ENCODE results near the gene FLNC. TPM values are rescaled to one million over a fixed set of nuclear protein-coding genes. Genes with fewer than 3 reads are reported as not detected.

Gene FLNC
- total RNA-seq, 1 donor from 2014 or later = 0.03 TPM

DNA sequence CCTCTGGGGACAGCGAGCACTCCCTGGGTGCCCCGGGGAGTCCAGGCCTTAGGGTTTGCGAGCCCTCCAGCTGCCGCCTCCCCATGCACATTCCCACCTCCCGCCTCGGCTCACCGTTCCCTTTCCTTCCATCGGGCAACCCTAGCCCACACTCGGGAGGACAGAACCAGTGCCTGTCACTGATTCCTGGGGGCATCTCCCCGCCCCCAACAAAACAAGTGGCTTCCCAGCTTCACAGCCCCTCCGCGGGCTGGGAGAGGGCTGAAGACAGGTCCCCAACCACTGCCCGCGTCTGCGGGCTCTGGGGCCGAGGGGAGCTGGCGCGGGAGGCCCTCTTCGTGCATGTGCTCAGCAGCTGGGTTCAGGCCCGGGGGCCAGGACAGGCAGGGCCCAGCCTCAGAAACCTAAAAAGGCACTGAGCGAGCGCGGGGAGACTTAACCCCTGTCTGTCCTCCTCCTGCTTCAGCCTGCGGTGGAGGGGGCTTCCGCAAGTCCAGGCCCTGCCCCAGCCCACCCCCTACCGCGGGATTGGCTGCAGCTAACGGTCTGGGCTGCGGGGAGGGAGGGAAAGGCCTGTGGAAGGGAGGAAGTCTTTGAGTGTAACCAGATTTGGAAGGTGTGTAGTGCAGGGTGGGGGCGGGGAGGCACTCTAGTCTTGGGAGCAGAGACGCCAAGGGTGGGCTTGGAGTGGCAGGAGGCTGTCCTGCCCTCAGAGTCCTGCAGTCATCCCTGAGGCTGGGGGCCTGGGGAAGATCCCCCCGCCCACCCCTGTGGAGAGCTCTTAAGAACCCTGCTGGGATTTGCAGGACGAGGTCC lies 1.2 kb downstream of the FLNC start:
- Mint-ChIP-seq H3K4me1 (ENCODE audit: low read depth) (no peaks in the 10 kb centered on the region), H3K4me3 (no peak overlapping the region), H3K27ac (no peak overlapping the region), H3K9me3 (no peaks in the 10 kb centered on the region), H3K36me3 (ENCODE audit: low read depth) (no peaks in the 10 kb centered on the region), H3K27me3 (ENCODE audit: insufficient read depth) (peaks cover 60% of the 10 kb centered on the region)
- DNase-seq (ENCODE audit: low spot score) = no peak
- intact Hi-C loops (cut with micrococcal nuclease) = no loop called here

DNA sequence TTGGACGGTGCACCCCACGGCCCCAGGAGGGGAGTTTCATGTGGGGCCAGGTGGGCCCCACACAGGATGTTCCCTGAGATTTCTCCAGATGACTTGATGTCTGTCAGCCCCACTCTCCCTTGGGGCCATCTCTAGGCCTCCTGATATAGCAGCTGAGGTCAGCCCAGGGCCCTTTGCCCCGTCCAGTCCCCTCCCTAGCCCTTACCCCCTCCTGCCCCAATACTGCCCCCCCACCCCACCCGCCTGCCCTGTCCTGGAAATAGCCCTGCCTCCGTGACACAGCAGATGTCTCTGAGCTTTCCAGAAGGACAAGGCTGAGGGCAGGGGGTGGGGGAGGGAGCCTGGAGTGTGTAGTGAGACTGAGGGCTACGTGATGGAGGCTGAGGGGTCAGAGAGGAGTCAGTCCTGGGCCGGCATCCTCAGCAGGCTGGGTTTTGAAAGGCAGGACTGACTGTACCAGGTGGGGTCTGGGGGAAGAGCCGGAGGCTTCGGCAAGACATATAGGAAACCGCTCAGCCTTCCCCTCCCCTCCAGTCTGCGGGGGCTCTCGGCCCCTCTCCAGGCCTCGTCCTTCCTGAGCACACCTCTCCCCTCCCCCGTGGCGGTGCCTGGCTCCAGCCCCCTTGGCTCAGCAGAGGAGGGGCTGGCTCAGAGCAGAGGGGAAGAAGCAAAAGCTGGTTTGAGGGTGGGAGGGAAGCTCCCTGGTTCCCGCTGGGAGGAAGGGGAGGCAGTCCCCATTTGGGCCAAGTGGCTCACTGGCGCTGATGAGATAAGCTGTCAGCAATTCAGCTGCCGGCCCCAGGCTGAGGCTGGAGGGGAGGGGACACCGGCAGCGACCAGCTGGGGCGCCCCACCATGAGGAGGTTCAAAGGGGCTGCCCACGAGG lies 2.0 kb downstream of the FLNC start:
- intact Hi-C loops (cut with micrococcal nuclease) = no loop called here
- H3K27ac Mint-ChIP-seq = no peak overlapping the region

DNA sequence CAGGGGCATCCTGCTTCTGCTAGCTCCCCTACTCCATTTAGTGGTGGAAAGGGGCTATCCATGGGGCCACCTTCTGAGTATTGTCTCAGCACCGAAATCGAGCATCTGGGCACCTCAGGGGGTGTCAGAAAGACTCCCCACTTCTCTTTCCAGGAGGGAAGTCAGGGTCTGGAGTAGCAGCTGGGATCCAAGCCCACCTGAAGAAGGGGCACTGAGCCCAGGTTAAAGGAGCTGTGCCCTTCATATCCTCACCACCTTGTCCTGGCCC lies 2.6 kb downstream of the FLNC start:
- peaks cover 50% of the 10 kb centered on the region for H3K27me3 Mint-ChIP-seq (ENCODE audit: insufficient read depth)
- DNase-seq (ENCODE audit: low spot score) = no peak
- intact Hi-C loops (cut with micrococcal nuclease) = no loop called here
- no peaks in the 10 kb centered on the region for H3K9me3 Mint-ChIP-seq
- H3K4me3 Mint-ChIP-seq = no peak overlapping the region
- no peaks in the 10 kb centered on the region for H3K36me3 Mint-ChIP-seq (ENCODE audit: low read depth)
- H3K27ac Mint-ChIP-seq = no peak overlapping the region
- H3K4me1 Mint-ChIP-seq (ENCODE audit: low read depth) = no peaks in the 10 kb centered on the region

More for the DNA sequence above, 2.0 kb downstream of the FLNC start:
- Mint-ChIP-seq H3K4me1 (ENCODE audit: low read depth) (no peaks in the 10 kb centered on the region), H3K27me3 (ENCODE audit: insufficient read depth) (peaks cover 52% of the 10 kb centered on the region), H3K4me3 (no peak overlapping the region), H3K9me3 (no peaks in the 10 kb centered on the region), H3K36me3 (ENCODE audit: low read depth) (no peaks in the 10 kb centered on the region)
- DNase-seq (ENCODE audit: low spot score) = no peak

DNA sequence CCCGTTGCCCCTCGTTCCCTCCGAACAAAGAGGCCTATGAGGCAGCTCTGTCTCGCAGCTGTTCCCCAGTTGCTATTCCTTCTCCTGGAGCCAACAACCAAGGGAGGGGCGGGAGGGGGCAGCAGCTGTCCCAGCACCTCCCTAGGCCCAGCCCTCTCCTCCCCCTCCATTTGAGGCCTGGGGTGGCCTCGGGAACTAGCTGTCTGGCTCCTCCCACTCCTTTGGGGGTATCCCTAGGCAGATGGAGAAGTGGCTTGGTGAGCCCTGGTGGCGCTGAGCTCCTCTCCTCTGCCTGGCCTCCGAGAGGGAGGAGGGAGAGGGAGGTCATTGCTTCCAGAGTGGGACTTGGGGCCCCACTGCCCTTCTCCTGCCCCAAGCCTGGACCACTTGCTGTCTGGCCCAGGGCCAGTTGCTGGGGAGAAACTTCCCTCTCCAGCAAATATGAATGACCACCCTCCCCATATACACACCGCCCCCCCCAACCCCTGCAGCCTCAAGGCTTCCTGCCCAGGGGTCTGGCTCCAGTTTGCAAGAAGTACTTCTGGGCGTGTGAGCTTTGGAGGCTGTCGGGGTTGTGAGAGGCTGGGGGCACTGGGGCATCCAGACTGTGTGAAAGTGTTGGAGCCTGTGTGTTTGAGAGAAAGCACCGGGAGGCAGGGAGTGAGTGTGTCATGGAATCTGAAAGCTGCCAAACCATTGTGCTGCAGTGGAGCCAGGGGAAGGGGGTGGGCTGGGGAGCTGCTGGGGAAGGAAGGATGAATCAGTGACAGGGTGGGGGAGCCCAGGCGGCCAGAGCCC lies 3.1 kb downstream of the FLNC start:
- no peak overlapping the region for H3K4me3 Mint-ChIP-seq
- no peaks in the 10 kb centered on the region for H3K4me1 Mint-ChIP-seq (ENCODE audit: low read depth)
- no peaks in the 10 kb centered on the region for H3K9me3 Mint-ChIP-seq
- no peak for DNase-seq (ENCODE audit: low spot score)
- no peaks in the 10 kb centered on the region for H3K36me3 Mint-ChIP-seq (ENCODE audit: low read depth)
- peaks cover 45% of the 10 kb centered on the region for H3K27me3 Mint-ChIP-seq (ENCODE audit: insufficient read depth)
- intact Hi-C loops (cut with micrococcal nuclease) = no loop called here
- H3K27ac Mint-ChIP-seq = no peak overlapping the region

DNA sequence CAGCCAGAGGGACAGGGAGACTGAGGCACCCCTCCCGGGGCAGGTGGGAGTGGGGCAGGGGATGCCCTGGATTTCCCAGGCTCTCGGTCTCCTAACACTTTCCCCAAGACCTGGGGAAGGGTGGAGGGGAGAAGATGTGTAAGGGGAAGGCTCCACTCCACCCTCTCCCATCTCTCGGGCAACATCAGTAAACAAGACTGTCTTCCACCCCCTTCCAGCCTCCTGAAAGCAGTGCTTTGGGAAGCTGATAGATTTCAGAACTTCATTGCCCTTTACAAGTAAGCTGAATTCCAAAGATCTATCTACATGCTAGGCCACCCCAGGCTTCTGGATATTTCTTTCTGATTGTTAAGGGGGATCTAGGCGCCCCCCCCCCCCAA lies 3.7 kb downstream of the FLNC start:
- intact Hi-C loops (cut with micrococcal nuclease) = no loop called here
- Mint-ChIP-seq H3K27me3 (ENCODE audit: insufficient read depth) (peaks cover 42% of the 10 kb centered on the region), H3K36me3 (ENCODE audit: low read depth) (no peaks in the 10 kb centered on the region)

DNA sequence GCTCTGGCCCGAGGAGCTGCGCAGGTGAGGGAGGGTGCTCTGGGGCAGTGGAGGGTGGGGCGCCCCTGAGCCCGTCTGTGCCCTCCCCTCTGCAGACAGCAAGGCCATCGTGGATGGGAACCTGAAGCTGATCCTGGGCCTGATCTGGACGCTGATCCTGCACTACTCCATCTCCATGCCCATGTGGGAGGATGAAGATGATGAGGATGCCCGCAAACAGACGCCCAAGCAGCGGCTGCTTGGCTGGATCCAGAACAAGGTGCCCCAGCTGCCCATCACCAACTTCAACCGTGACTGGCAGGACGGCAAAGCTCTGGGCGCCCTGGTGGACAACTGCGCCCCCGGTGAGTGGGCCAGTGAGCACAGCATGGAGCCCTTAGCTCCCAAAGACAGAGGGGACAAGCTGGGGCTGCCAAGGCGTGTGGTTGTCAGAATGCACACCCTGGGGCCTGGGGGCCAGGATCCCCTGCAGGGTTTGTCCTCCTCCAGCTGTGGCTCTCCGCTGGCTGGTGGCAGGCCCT lies 5.1 kb downstream of the FLNC start:
- no peak overlapping the region for H3K27ac Mint-ChIP-seq
- H3K36me3 Mint-ChIP-seq (ENCODE audit: low read depth) = no peaks in the 10 kb centered on the region
- no peak overlapping the region for H3K4me3 Mint-ChIP-seq
- no peak for DNase-seq (ENCODE audit: low spot score)
- intact Hi-C loops (cut with micrococcal nuclease) = no loop called here
- no peaks in the 10 kb centered on the region for H3K9me3 Mint-ChIP-seq
- H3K4me1 Mint-ChIP-seq (ENCODE audit: low read depth) = no peaks in the 10 kb centered on the region
- H3K27me3 Mint-ChIP-seq (ENCODE audit: insufficient read depth) = peaks cover 34% of the 10 kb centered on the region

More for the DNA sequence above, 3.7 kb downstream of the FLNC start:
- no peak overlapping the region for H3K27ac Mint-ChIP-seq
- no peaks in the 10 kb centered on the region for H3K4me1 Mint-ChIP-seq (ENCODE audit: low read depth)
- H3K9me3 Mint-ChIP-seq = no peaks in the 10 kb centered on the region
- no peak overlapping the region for H3K4me3 Mint-ChIP-seq
- DNase-seq (ENCODE audit: low spot score) = no peak

DNA sequence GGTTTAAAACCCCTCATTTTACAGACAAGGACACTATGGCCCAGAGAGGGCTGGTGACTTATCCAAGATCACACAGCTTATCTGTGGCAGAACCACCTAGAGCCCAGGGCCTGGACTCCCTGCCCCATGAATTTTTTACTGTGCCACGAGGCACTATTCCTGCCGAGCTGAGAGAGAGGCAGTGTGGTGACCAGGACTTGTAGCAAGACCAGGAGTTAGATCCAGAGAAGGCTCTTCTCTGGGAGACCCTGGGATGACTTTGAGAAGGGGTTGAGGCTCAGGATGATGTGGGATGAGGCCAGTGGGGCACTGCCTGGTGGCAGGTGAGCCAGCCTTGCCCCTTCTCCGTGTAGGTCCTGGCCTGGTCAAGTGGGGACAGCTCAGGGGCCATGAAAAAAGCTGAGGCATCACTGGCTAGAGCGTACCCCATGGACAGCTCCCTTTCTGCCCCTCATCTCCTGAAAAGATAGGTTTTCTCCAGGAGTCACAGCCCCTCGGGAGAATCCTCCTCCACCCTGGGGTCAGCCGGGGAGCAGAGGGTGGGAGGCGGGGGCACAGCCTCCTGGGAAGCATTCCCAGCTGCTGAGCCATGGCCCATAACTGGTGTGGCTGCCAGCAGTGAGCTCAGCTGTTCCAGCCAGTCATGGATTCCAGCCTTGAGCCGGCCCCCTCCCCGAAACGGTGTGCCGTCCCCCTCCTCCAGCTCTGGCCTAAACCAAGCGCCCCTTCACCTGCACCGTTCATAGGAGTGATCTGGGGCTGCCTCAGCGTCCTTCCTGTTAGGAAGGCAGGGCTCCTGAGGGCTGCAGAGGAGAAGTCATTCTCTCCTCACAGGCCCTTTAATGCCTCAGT lies 5.8 kb downstream of the FLNC start:
- Mint-ChIP-seq H3K4me3 (no peak overlapping the region), H3K27me3 (ENCODE audit: insufficient read depth) (peaks cover 29% of the 10 kb centered on the region), H3K27ac (no peak overlapping the region), H3K9me3 (no peaks in the 10 kb centered on the region), H3K4me1 (ENCODE audit: low read depth) (no peaks in the 10 kb centered on the region), H3K36me3 (ENCODE audit: low read depth) (no peaks in the 10 kb centered on the region)
- intact Hi-C loops (cut with micrococcal nuclease) = no loop called here
- DNase-seq (ENCODE audit: low spot score) = no peak

DNA sequence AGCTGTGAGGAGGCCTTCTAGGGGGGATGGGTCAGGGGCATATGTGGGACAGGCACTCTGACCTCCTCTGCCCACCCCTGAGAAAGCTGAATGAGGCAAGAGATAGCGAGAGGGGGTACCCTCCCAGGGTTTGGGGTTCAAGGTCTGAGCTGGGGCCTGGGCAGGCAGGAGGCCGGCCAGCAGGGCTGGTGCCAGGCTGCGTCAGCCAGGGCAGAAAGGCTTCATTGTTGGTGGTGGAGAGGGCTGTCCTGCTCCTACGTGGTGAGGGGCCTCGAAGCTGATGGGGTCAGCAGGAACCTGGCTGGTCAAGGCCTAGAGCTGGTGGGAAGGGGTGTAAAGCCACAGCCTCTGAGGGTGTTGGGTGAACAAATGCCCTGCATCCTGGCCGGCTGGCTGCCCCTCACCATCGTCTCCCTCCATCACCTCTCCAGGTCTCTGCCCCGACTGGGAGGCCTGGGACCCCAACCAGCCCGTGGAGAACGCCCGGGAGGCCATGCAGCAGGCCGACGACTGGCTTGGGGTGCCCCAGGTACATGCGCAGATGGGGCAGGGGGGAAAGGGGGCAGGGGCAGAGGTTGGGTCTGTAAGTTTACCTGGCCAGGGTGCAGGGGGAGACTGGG lies 6.6 kb downstream of the FLNC start:
- DNase-seq (ENCODE audit: low spot score) = no peak
- no peak overlapping the region for H3K27ac Mint-ChIP-seq
- H3K9me3 Mint-ChIP-seq = no peaks in the 10 kb centered on the region
- H3K4me1 Mint-ChIP-seq (ENCODE audit: low read depth) = no peaks in the 10 kb centered on the region
- H3K36me3 Mint-ChIP-seq (ENCODE audit: low read depth) = no peaks in the 10 kb centered on the region
- no peak overlapping the region for H3K4me3 Mint-ChIP-seq
- peaks cover 23% of the 10 kb centered on the region for H3K27me3 Mint-ChIP-seq (ENCODE audit: insufficient read depth)
- intact Hi-C loops (cut with micrococcal nuclease) = no loop called here

DNA sequence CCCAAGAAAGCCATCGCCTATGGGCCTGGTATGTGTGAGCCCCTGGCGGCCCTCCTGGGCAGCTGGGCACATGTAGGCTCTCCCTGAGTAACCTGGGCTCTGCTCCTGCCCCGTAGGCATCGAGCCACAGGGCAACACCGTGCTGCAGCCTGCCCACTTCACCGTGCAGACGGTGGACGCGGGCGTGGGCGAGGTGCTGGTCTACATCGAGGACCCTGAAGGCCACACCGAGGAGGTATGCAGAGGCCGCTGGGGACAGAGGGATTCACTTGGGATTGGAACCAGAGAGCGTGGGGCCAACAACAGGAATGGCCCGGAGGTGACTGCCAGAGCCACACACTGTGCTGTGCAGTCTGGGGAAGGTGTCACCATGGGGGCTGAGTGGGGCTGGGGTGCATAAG lies 7.3 kb downstream of the FLNC start:
- intact Hi-C loops (cut with micrococcal nuclease) = no loop called here
- H3K4me1 Mint-ChIP-seq (ENCODE audit: low read depth) = no peaks in the 10 kb centered on the region
- H3K36me3 Mint-ChIP-seq (ENCODE audit: low read depth) = no peaks in the 10 kb centered on the region
- DNase-seq (ENCODE audit: low spot score) = no peak
- no peaks in the 10 kb centered on the region for H3K9me3 Mint-ChIP-seq
- peaks cover 18% of the 10 kb centered on the region for H3K27me3 Mint-ChIP-seq (ENCODE audit: insufficient read depth)
- H3K4me3 Mint-ChIP-seq = no peak overlapping the region
- H3K27ac Mint-ChIP-seq = no peak overlapping the region

DNA sequence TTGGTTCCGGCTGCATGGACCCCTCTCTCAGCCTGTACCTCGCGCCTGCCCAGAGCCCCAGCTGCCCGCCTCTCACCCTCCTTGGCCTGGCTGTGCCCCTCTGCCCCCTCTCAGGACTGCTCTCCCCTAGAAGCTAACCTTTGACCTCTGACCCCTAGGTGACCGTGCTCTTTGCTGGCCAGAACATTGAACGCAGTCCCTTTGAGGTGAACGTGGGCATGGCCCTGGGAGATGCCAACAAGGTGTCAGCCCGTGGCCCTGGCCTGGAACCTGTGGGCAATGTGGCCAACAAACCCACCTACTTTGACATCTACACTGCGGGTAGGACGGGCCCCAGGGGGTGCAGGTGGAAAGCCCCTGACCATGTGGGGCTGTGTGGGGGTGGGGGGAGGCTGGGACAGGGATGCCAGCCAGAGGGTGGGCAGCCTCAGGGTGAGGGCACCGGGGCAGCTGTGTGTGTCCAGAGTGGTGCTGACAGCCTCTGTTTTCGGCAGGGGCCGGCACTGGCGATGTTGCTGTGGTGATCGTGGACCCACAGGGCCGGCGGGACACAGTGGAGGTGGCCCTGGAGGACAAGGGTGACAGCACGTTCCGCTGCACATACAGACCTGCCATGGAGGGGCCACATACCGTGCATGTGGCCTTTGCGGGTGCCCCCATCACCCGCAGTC lies 8.0 kb downstream of the FLNC start:
- no peak overlapping the region for H3K4me3 Mint-ChIP-seq
- no peaks in the 10 kb centered on the region for H3K36me3 Mint-ChIP-seq (ENCODE audit: low read depth)
- intact Hi-C loops (cut with micrococcal nuclease) = no loop called here
- H3K27ac Mint-ChIP-seq = no peak overlapping the region
- H3K27me3 Mint-ChIP-seq (ENCODE audit: insufficient read depth) = peaks cover 14% of the 10 kb centered on the region
- H3K9me3 Mint-ChIP-seq = no peaks in the 10 kb centered on the region
- no peaks in the 10 kb centered on the region for H3K4me1 Mint-ChIP-seq (ENCODE audit: low read depth)
- DNase-seq (ENCODE audit: low spot score) = no peak

DNA sequence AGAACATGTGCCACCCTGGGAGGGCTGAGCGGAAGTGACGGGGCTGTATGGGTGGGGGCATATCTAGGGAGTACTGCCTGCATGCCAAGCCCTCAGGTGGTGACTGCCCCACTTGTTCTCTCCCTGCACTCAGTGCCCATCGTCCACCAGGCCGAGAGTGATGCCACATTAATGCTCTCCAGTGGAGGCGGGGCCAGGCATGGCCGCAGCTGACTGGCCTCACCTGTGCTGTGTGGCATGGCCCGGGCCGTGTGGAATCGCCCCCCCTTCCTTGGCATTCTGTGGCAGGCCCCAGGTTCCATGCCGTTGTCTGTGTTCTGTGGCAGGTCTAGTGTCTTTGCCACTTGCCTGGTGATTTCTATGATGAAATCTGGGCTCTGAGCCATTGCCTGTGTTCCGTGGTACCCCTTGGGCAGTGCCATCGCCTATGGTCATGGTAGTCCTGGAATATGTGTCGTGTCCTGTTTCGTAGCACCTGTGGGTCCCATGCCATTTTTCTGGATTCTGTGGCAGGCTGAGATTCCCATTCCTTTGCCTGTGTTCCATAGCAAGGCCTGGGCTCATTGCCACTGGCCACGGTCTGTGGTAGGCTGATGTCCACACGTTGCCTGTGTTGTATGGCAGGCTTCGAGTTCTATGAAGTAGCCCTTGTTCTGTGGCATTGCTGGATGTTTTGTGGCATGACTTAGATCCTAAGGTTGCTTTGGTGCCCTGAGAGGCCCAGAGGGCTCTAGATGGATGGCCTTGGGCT lies 8.9 kb downstream of the FLNC start:
- no peak overlapping the region for H3K4me3 Mint-ChIP-seq
- H3K27me3 Mint-ChIP-seq (ENCODE audit: insufficient read depth) = peaks cover 7% of the 10 kb centered on the region
- DNase-seq (ENCODE audit: low spot score) = no peak
- no peaks in the 10 kb centered on the region for H3K9me3 Mint-ChIP-seq
- no peak overlapping the region for H3K27ac Mint-ChIP-seq
- H3K36me3 Mint-ChIP-seq (ENCODE audit: low read depth) = no peaks in the 10 kb centered on the region
- intact Hi-C loops (cut with micrococcal nuclease) = no loop called here
- no peaks in the 10 kb centered on the region for H3K4me1 Mint-ChIP-seq (ENCODE audit: low read depth)
